Type B pancreatic cell (in vitro differentiated cells): ENCODE results near the gene MAPK8. TPM values are rescaled to one million over a fixed set of nuclear protein-coding genes. Genes with fewer than 3 reads are reported as not detected.

Experiments
- DNase-seq: peaks from one replicate; pipeline ENCODE4 v3.0.0; 2021; ENCODE audit warnings: mixed read lengths; ENCODE audit not compliant: unreplicated experiment; ENCODE audit errors: extremely low spot score
- H3K27ac Mint-ChIP-seq: 2 replicates; pipeline ENCODE4 v1.8.0; 2021; ENCODE audit warnings: mild to moderate bottlenecking, mixed read lengths
- H3K27me3 Mint-ChIP-seq: 2 replicates; pipeline ENCODE4 v1.8.0; 2021; ENCODE audit warnings: mixed read lengths
- H3K36me3 Mint-ChIP-seq: 2 replicates; pipeline ENCODE4 v1.8.0; 2021; ENCODE audit warnings: mixed read lengths
- H3K4me1 Mint-ChIP-seq: one replicate; pipeline ENCODE4 v1.8.0; 2021; ENCODE audit warnings: mixed read lengths; ENCODE audit not compliant: unreplicated experiment
- H3K4me3 Mint-ChIP-seq: 2 replicates; pipeline ENCODE4 v1.8.0; 2021; ENCODE audit warnings: mild to moderate bottlenecking, mixed read lengths
- H3K9me3 Mint-ChIP-seq: 2 replicates; pipeline ENCODE4 v1.8.0; 2021; ENCODE audit warnings: mixed read lengths
- long read RNA-seq: library from polyadenylated mRNA; unstranded; transcript quantifications from one replicate; pipeline ENCODE4 v2.0.0, GENCODE V29; 2020
- total RNA-seq: library from RNA; stranded (reverse); gene quantifications from 2 replicates; pipeline ENCODE4 v1.2.1, GENCODE V29; 2021; ENCODE audit warnings: low replicate concordance
- TF ChIP-seq, protein P1 (sequence below): fragments of 200-600 bp; sonication (generic); conservative IDR thresholded peaks from 2 replicates; pipeline ENCODE4 v1.5.0; 2021; ENCODE audit warnings: antibody characterized with exemption, mild to moderate bottlenecking

MAPK8 gene
- total RNA-seq = 38.9 and 48.4 TPM in 2 replicates
- long read RNA-seq, partial matches to known transcripts = 0 of 5 reads
- long read RNA-seq, other reads (novel, unspliced or antisense) = 5 of 5 reads

DNA sequence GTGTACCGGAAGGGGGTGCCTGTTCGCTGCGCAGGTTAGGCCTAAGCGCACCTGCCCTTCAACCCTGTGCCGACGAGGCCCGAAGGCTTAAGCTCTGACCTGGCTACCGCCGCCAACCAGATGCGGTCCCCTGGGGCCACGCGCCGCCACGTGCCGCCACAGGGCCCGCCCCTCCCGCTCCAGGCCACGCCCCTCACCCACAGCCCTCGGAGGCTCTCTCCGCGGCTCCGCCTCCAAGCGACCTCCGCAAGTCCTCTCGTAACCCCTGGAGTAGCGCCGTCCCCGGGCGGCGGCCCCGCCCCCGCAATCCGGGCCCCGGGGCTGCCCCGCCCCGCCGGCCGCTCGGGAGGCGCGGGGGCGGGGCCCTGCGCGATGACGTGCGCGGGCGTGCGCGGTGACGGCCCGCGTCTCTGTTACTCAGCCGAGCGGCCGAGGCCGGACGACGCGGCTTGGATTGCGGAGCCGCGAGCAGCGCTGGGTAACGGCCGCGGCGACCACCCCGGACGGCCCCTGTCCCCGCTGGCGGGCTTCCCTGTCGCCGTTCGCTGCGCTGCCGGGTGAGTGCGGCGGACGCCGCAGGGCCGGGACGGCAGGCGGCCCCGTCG lies at the start of gene MAPK8:
MAPK8 (plus strand) TSS at position 413 of the 605 bp plus-strand sequence. CDS start 94,984 bp downstream, outside the sequence.
- H3K27ac Mint-ChIP-seq = peak within 1 kb of the TSS; percentile 89
- TF ChIP-seq, protein P1, sequence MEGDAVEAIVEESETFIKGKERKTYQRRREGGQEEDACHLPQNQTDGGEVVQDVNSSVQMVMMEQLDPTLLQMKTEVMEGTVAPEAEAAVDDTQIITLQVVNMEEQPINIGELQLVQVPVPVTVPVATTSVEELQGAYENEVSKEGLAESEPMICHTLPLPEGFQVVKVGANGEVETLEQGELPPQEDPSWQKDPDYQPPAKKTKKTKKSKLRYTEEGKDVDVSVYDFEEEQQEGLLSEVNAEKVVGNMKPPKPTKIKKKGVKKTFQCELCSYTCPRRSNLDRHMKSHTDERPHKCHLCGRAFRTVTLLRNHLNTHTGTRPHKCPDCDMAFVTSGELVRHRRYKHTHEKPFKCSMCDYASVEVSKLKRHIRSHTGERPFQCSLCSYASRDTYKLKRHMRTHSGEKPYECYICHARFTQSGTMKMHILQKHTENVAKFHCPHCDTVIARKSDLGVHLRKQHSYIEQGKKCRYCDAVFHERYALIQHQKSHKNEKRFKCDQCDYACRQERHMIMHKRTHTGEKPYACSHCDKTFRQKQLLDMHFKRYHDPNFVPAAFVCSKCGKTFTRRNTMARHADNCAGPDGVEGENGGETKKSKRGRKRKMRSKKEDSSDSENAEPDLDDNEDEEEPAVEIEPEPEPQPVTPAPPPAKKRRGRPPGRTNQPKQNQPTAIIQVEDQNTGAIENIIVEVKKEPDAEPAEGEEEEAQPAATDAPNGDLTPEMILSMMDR = no peak

GRCh38 chr10:48257407-48257961 lies 49.0 kb upstream of the MAPK8 start:
- H3K27me3 Mint-ChIP-seq = no peaks in the 10 kb centered on the region
- no peak overlapping the region for H3K27ac Mint-ChIP-seq
- peaks cover 10% of the 10 kb centered on the region for H3K4me1 Mint-ChIP-seq
- H3K36me3 Mint-ChIP-seq = no peaks in the 10 kb centered on the region
- TF ChIP-seq, protein P1 = no peak
- no peak for DNase-seq
- H3K4me3 Mint-ChIP-seq = no peak overlapping the region
- no peaks in the 10 kb centered on the region for H3K9me3 Mint-ChIP-seq

More for the DNA sequence above, at the start of gene MAPK8:
- Mint-ChIP-seq H3K36me3 (peaks cover 13% of the 10 kb centered on the region), H3K27me3 (peaks cover 25% of the 10 kb centered on the region), H3K4me1 (peaks cover 22% of the 10 kb centered on the region), H3K4me3 (peak within 1 kb of the TSS; percentile 94), H3K9me3 (no peaks in the 10 kb centered on the region)
- peak; percentile 93 for DNase-seq

DNA sequence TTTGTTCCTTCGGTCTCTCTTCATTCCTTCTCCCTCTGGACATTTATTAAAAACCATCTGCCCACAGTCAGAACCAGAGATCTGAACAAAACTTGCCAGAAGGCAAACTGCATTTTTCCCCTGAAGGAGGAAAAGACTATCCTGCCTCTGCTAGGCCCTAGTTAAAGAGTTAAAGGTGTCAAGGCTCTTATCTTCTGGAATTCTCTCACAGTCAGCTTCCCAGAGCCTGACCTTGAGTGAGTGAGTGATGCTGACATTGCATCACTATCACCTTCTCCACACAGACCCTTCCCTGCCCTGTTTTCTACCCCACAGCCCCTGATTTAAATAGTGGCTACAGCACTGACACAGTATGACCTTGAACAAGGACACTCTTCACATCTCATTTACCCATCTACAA lies 48.4 kb upstream of the MAPK8 start:
- no peak overlapping the region for H3K27ac Mint-ChIP-seq
- peaks cover 5% of the 10 kb centered on the region for H3K4me1 Mint-ChIP-seq
- TF ChIP-seq, protein P1 = no peak
- no peaks in the 10 kb centered on the region for H3K9me3 Mint-ChIP-seq
- no peak for DNase-seq
- no peak overlapping the region for H3K4me3 Mint-ChIP-seq
- H3K27me3 Mint-ChIP-seq = no peaks in the 10 kb centered on the region
- H3K36me3 Mint-ChIP-seq = no peaks in the 10 kb centered on the region

DNA sequence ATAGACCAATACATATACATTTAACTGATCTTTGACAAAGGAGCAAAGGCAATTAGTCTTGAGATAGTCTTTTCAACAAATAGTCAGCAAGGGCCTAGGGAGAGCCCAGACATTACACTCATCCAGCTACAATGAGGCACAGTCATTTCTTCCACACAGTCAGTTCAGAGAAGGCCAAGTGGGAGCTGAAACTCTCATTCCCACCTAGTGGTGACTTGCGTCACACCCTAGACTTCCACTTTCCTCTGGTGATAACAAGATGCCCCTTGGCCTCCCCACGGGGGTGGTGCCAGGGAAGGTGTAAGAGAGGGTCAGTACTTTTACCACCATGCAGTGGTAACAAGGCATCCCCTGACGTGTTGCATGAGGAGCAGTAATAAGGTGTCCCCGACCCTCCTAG lies 39.9 kb upstream of the MAPK8 start:
- Mint-ChIP-seq H3K36me3 (no peaks in the 10 kb centered on the region), H3K4me3 (no peak overlapping the region), H3K27ac (no peak overlapping the region)

DNA sequence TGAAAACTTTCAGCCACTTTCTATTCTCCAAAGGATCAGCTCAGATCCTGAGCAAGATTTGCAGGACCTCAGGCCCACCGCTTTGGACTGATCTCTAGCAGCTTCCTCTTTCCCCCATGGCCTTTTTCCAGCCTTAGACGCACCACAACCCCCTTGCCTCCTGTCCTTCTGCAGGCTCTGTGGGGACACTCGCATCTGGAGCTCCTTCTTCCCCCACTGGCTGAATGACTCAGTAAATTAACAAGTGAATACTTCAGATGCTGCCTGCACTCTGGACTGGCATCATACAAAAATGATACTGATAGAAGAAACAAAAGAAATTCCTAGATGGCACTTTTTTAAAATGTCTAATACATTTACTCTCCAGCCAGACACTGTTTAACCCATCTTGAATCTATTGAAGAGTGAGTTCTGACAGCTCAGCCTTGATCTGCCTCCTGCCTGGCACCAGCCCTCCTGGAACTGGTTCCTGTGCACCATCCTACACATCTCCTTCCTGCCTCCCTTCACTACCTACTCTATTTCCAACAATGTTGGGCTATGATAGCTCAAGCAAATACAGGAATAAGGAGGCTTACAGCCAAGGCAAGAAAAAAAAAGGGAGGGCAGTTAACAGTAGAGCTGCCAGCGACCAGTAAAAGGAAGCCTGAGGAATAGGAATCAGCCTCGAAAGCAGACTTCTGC lies 35.3 kb upstream of the MAPK8 start:
- no peaks in the 10 kb centered on the region for H3K36me3 Mint-ChIP-seq

More for the DNA sequence above, 39.9 kb upstream of the MAPK8 start:
- H3K27me3 Mint-ChIP-seq = peaks cover 12% of the 10 kb centered on the region
- TF ChIP-seq, protein P1 = no peak
- H3K4me1 Mint-ChIP-seq = no peaks in the 10 kb centered on the region
- H3K9me3 Mint-ChIP-seq = no peaks in the 10 kb centered on the region
- no peak for DNase-seq

More for the DNA sequence above, 35.3 kb upstream of the MAPK8 start:
- Mint-ChIP-seq H3K4me1 (no peaks in the 10 kb centered on the region), H3K27ac (no peak overlapping the region), H3K9me3 (no peaks in the 10 kb centered on the region), H3K27me3 (peaks cover 15% of the 10 kb centered on the region), H3K4me3 (no peak overlapping the region)
- DNase-seq = no peak
- TF ChIP-seq, protein P1 = no peak
